Measurements from ENCODE around the gene YEATS2. TPM values are rescaled to one million over a fixed set of nuclear protein-coding genes. Genes with fewer than 3 reads are reported as not detected.
A peak's percentile ranks its signal among the peaks of the same experiment; 100 is the strongest.
"Not testable (repeated sequence)": the region's sequence is repeated elsewhere in the genome, so short reads cannot be mapped to it uniquely, and the experiment has no call there.

YEATS2 gene
- polyA plus RNA-seq, 1 donor: 22.2 TPM

GRCh38 chr3:183689621-183690020, 8.0 kb upstream of the YEATS2 start:
- H3K36me3 ChIP-seq (ENCODE audit: control insufficient read depth, insufficient read depth, low read length); H3K27me3 ChIP-seq (ENCODE audit: control insufficient read depth, insufficient read depth, low read length); DNase-seq; H3K9me3 ChIP-seq (ENCODE audit: control insufficient read depth, low read depth, low read length); H3K27ac ChIP-seq (ENCODE audit: low read length); H3K4me1 ChIP-seq (ENCODE audit: control insufficient read depth, insufficient read depth, low read length); H3K4me3 ChIP-seq (ENCODE audit: low read length): not testable (repeated sequence)
- no CpG with 5 or more reads among the region's 5 CpGs for WGBS (ENCODE audit: insufficient coverage, low lambda C conversion rate)

GRCh38 chr3:183690402-183690995, 7.1 kb upstream of the YEATS2 start:
- WGBS (ENCODE audit: insufficient coverage, low lambda C conversion rate): 87% methylated on average over 3 of the region's 11 CpGs

GRCh38 chr3:183692436-183692835, 5.2 kb upstream of the YEATS2 start:
- Histone ChIP-seq H3K4me3 (ENCODE audit: low read length) (no peak overlapping the region), H3K27me3 (ENCODE audit: control insufficient read depth, insufficient read depth, low read length) (no peaks in the 10 kb centered on the region), H3K4me1 (ENCODE audit: control insufficient read depth, insufficient read depth, low read length) (peaks cover 4% of the 10 kb centered on the region), H3K36me3 (ENCODE audit: control insufficient read depth, insufficient read depth, low read length) (no peaks in the 10 kb centered on the region), H3K9me3 (ENCODE audit: control insufficient read depth, low read depth, low read length) (no peaks in the 10 kb centered on the region), H3K27ac (ENCODE audit: low read length) (no peak overlapping the region)
- no CpG with 5 or more reads among the region's 10 CpGs for WGBS (ENCODE audit: insufficient coverage, low lambda C conversion rate)
- peak in 1 of 2 donors; percentile 23 for DNase-seq

More at GRCh38 chr3:183690402-183690995, 7.1 kb upstream of the YEATS2 start:
- Histone ChIP-seq H3K4me1 (ENCODE audit: control insufficient read depth, insufficient read depth, low read length) (no peaks in the 10 kb centered on the region), H3K4me3 (ENCODE audit: low read length) (no peak overlapping the region), H3K36me3 (ENCODE audit: control insufficient read depth, insufficient read depth, low read length) (no peaks in the 10 kb centered on the region), H3K27me3 (ENCODE audit: control insufficient read depth, insufficient read depth, low read length) (no peaks in the 10 kb centered on the region), H3K9me3 (ENCODE audit: control insufficient read depth, low read depth, low read length) (no peaks in the 10 kb centered on the region), H3K27ac (ENCODE audit: low read length) (no peak overlapping the region)
- no peak for DNase-seq

GRCh38 chr3:183695569-183696364, 1.8 kb upstream of the YEATS2 start:
- H3K27ac ChIP-seq (ENCODE audit: low read length): no peak overlapping the region
- H3K4me3 ChIP-seq (ENCODE audit: low read length): no peak overlapping the region
- no peaks in the 10 kb centered on the region for H3K27me3 ChIP-seq (ENCODE audit: control insufficient read depth, insufficient read depth, low read length)
- H3K4me1 ChIP-seq (ENCODE audit: control insufficient read depth, insufficient read depth, low read length): peaks cover 7% of the 10 kb centered on the region
- no peaks in the 10 kb centered on the region for H3K36me3 ChIP-seq (ENCODE audit: control insufficient read depth, insufficient read depth, low read length)
- no CpG with 5 or more reads among the region's 7 CpGs for WGBS (ENCODE audit: insufficient coverage, low lambda C conversion rate)
- no peak for DNase-seq
- H3K9me3 ChIP-seq (ENCODE audit: control insufficient read depth, low read depth, low read length): no peaks in the 10 kb centered on the region

GRCh38 chr3:183697123-183697609, 431 bp upstream of the YEATS2 start:
- Histone ChIP-seq H3K27ac (ENCODE audit: low read length) (peak overlapping the region; percentile 48), H3K4me1 (ENCODE audit: control insufficient read depth, insufficient read depth, low read length) (peaks cover 7% of the 10 kb centered on the region), H3K9me3 (ENCODE audit: control insufficient read depth, low read depth, low read length) (no peaks in the 10 kb centered on the region), H3K27me3 (ENCODE audit: control insufficient read depth, insufficient read depth, low read length) (no peaks in the 10 kb centered on the region), H3K36me3 (ENCODE audit: control insufficient read depth, insufficient read depth, low read length) (peaks cover 4% of the 10 kb centered on the region), H3K4me3 (ENCODE audit: low read length) (peak overlapping the region; percentile 80)
- DNase-seq: no peak
- no CpG with 5 or more reads among the region's 4 CpGs for WGBS (ENCODE audit: insufficient coverage, low lambda C conversion rate)

- Histone ChIP-seq H3K27ac (ENCODE audit: low read length) (peak overlapping the region; percentile 65), H3K9me3 (ENCODE audit: control insufficient read depth, low read depth, low read length) (no peaks in the 10 kb centered on the region)
- WGBS (ENCODE audit: insufficient coverage, low lambda C conversion rate): 0% methylated on average over 1 of the region's 13 CpGs
Measured at GRCh38 chr3:183698318-183698751, 738 bp downstream of the YEATS2 start.

GRCh38 chr3:183698756-183699155, 1.2 kb downstream of the YEATS2 start:
- Histone ChIP-seq H3K4me3 (ENCODE audit: low read length) (peak overlapping the region; percentile 80), H3K27me3 (ENCODE audit: control insufficient read depth, insufficient read depth, low read length) (no peaks in the 10 kb centered on the region), H3K4me1 (ENCODE audit: control insufficient read depth, insufficient read depth, low read length) (peaks cover 7% of the 10 kb centered on the region), H3K27ac (ENCODE audit: low read length) (peak overlapping the region; percentile 65), H3K36me3 (ENCODE audit: control insufficient read depth, insufficient read depth, low read length) (peaks cover 4% of the 10 kb centered on the region), H3K9me3 (ENCODE audit: control insufficient read depth, low read depth, low read length) (no peaks in the 10 kb centered on the region)
- peak in 1 of 2 donors; percentile 26 for DNase-seq
- 13% methylated on average over 4 of the region's 9 CpGs for WGBS (ENCODE audit: insufficient coverage, low lambda C conversion rate)

More at GRCh38 chr3:183698318-183698751, 738 bp downstream of the YEATS2 start:
- peaks cover 4% of the 10 kb centered on the region for H3K36me3 ChIP-seq (ENCODE audit: control insufficient read depth, insufficient read depth, low read length)
- H3K27me3 ChIP-seq (ENCODE audit: control insufficient read depth, insufficient read depth, low read length): no peaks in the 10 kb centered on the region
- peak overlapping the region; percentile 80 for H3K4me3 ChIP-seq (ENCODE audit: low read length)
- H3K4me1 ChIP-seq (ENCODE audit: control insufficient read depth, insufficient read depth, low read length): peaks cover 7% of the 10 kb centered on the region
- DNase-seq: peak; percentile 19 to 62

GRCh38 chr3:183699238-183699947, 1.8 kb downstream of the YEATS2 start:
- H3K27me3 ChIP-seq (ENCODE audit: control insufficient read depth, insufficient read depth, low read length): no peaks in the 10 kb centered on the region
- peaks cover 4% of the 10 kb centered on the region for H3K36me3 ChIP-seq (ENCODE audit: control insufficient read depth, insufficient read depth, low read length)
- H3K9me3 ChIP-seq (ENCODE audit: control insufficient read depth, low read depth, low read length): no peaks in the 10 kb centered on the region
- H3K4me1 ChIP-seq (ENCODE audit: control insufficient read depth, insufficient read depth, low read length): peaks cover 7% of the 10 kb centered on the region
- H3K4me3 ChIP-seq (ENCODE audit: low read length): peak overlapping the region; percentile 80
- 80% methylated on average over 4 of the region's 13 CpGs for WGBS (ENCODE audit: insufficient coverage, low lambda C conversion rate)
- H3K27ac ChIP-seq (ENCODE audit: low read length): no peak overlapping the region
- no peak for DNase-seq

GRCh38 chr3:183701744-183702143, 4.1 kb downstream of the YEATS2 start:
- no CpG with 5 or more reads among the region's 5 CpGs for WGBS (ENCODE audit: insufficient coverage, low lambda C conversion rate)
- H3K4me3 ChIP-seq (ENCODE audit: low read length): no peak overlapping the region
- H3K27me3 ChIP-seq (ENCODE audit: control insufficient read depth, insufficient read depth, low read length): no peaks in the 10 kb centered on the region
- H3K36me3 ChIP-seq (ENCODE audit: control insufficient read depth, insufficient read depth, low read length): peaks cover 4% of the 10 kb centered on the region
- no peak for DNase-seq
- H3K9me3 ChIP-seq (ENCODE audit: control insufficient read depth, low read depth, low read length): no peaks in the 10 kb centered on the region
- H3K4me1 ChIP-seq (ENCODE audit: control insufficient read depth, insufficient read depth, low read length): peaks cover 7% of the 10 kb centered on the region
- H3K27ac ChIP-seq (ENCODE audit: low read length): no peak overlapping the region

GRCh38 chr3:183703892-183704291, 6.3 kb downstream of the YEATS2 start:
- DNase-seq; H3K4me1 ChIP-seq (ENCODE audit: control insufficient read depth, insufficient read depth, low read length); H3K36me3 ChIP-seq (ENCODE audit: control insufficient read depth, insufficient read depth, low read length); H3K9me3 ChIP-seq (ENCODE audit: control insufficient read depth, low read depth, low read length); H3K4me3 ChIP-seq (ENCODE audit: low read length); H3K27me3 ChIP-seq (ENCODE audit: control insufficient read depth, insufficient read depth, low read length); H3K27ac ChIP-seq (ENCODE audit: low read length): not testable (repeated sequence)
- WGBS (ENCODE audit: insufficient coverage, low lambda C conversion rate): 75% methylated on average over 2 of the region's 6 CpGs
